Erythroblast (primary cell): ENCODE results near the gene GLIS2.
A peak's percentile ranks its signal among the peaks of the same experiment; 100 is the strongest.

ENCODE experiments used
- DNase-seq, 2 experiments: peaks; one replicate each; lab custom pipeline; 2025; lab: John Stamatoyannopoulos, UW
- GATA1 ChIP-seq: IDR thresholded peaks from 2 replicates; pipeline ENCODE4 v1.6.1; 2011; ENCODE audit warnings: low read depth, mild to moderate bottlenecking, control low read depth, low read length, moderate library complexity
- POLR2A ChIP-seq: IDR thresholded peaks from 2 replicates; pipeline ENCODE4 v1.6.1; 2011; ENCODE audit warnings: mild to moderate bottlenecking, low read length

GLIS2 gene

DNA sequence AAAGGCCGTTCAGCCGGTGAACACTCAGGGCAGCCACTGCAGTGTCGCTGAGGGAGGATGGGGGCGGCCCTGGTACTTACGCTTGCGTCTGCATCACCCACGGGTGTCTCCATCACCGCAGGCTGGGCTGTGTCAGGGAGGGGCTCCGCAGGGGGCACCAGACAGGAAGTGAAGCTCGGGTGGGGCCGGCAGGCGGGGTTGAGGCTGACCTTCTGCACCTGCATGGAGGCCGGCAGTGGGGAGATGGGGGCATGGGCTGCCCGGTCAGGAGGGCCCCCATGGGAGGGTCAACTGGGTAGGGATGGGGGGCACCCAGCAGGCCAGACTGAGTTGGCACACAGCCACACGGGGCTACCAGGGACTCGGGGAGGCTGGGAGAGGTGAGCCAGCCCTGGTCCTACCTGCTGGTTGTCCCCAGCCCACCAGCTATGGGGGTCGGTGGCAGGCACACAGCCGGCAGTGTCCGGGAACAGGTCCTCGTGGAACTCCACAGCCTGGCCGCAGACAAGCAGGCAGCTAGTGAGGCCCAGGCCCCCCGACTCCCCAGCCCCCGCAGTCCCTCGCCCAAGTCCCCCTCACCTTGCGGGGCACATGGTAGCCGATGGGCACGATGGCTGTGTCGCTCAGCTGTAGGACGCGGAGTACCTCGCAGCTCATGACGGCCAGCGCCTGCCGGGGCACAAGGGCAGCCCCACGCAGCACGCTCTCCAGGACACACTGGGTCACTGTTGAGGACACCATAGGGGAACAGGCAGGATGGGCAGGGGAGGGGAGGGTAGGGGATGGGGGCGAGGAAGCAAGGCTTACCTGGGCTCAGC is 48.5 kb downstream of the GLIS2 start:
- no peak for DNase-seq
- no peak for TF ChIP-seq GATA1
- no peak for TF ChIP-seq POLR2A

GRCh38 chr16:4365014-4365406 is 49.1 kb downstream of the GLIS2 start:
- DNase-seq = no peak
- no peak for TF ChIP-seq POLR2A
- no peak for TF ChIP-seq GATA1

DNA sequence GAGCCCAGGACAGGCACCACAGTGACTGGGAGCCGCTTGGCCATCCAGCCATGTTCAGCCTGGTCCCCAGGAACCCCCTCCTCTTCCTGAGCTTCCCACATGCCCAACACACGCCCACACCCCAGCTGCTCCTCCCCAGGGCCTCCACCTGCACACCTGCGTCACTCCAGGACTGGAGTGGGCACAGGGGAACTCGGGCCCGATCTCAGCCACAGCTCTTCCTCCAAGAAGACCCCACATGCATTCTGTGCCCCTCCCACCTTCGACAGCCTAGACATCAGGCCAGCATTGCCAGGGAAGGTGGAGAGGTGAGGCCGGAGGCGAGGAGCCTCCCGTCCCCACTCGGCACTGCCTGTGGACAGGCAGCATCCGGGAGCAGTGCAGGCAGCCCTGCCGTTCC is 49.7 kb downstream of the GLIS2 start:
- no peak for DNase-seq
- TF ChIP-seq POLR2A (no peak), GATA1 (no peak)

DNA sequence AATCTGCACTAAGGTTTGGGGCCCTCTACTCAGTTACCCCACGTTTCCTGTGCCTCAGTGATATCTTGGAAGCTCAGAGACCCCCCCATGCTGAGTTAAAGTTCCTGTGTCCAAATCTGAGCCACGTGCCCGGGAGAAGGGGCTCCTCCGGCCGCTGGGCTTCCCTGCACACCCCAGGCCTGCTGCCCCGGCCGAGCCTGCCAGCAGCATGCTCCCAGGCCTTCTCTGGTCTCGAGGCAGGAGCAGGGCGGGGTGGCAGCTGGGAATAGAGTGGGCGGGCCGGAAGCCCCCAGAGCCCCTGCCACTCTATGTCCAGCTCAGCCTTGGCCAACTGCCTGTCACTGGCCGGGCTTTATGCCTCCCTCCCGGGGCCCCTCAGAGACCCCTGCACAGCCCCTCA is 50.1 kb downstream of the GLIS2 start:
- DNase-seq = no peak
- TF ChIP-seq POLR2A (no peak), GATA1 (no peak)

GRCh38 chr16:4367393-4367856 is 51.6 kb downstream of the GLIS2 start:
- no peak for DNase-seq
- TF ChIP-seq GATA1 = no peak
- TF ChIP-seq POLR2A = no peak

GRCh38 chr16:4369007-4369733 is 53.3 kb downstream of the GLIS2 start:
- TF ChIP-seq POLR2A (no peak), GATA1 (no peak)
- DNase-seq = no peak

DNA sequence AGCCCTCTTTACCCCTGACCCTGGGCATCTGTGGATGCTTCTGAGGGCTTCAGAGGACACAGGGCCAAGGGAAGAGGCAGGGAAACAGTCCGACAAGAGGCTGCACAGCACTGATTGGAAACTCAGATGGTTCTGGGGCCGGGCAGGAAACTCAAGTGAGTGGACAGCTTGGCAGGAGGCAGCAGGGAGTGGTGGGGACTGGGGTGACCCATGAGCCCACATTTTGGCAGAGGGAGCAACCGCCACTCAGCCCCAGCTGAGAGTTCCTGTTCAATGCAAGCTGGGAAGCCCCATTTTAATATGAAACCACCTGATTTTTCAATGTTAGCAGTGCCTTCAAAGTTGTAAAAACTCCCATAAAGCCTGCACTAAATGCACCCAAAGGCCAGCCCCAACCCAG is 54.3 kb downstream of the GLIS2 start:
- DNase-seq = no peak
- TF ChIP-seq POLR2A (no peak), GATA1 (no peak)

- DNase-seq = peak in 1 of 2 experiments; percentile 25
- no peak for TF ChIP-seq GATA1
- TF ChIP-seq POLR2A = no peak
These were observed 54.9 kb downstream of the GLIS2 start for GRCh38 chr16:4370570-4371356.

- TF ChIP-seq GATA1 = no peak
- TF ChIP-seq POLR2A = peak; percentile 53
- peak; percentile 71 to 79 for DNase-seq
These were observed 55.6 kb downstream of the GLIS2 start, which contains the start of gene VASN for GRCh38 chr16:4371357-4372000. Gene VASN, plus strand, starts transcription at chr16:4371848. Its CDS starts 9,030 bp downstream, at chr16:4380878.

GRCh38 chr16:4372001-4372577 is 56.2 kb downstream of the GLIS2 start:
- DNase-seq = peak; percentile 49 to 53
- no peak for TF ChIP-seq GATA1
- peak; percentile 16 for TF ChIP-seq POLR2A

GRCh38 chr16:4372578-4373355 is 56.9 kb downstream of the GLIS2 start:
- TF ChIP-seq POLR2A = no peak
- TF ChIP-seq GATA1 = no peak
- DNase-seq = no peak

GRCh38 chr16:4373356-4373908 is 57.6 kb downstream of the GLIS2 start:
- no peak for TF ChIP-seq POLR2A
- TF ChIP-seq GATA1 = no peak

More at GRCh38 chr16:4373356-4373908, 57.6 kb downstream of the GLIS2 start:
- peak in 1 of 2 experiments; percentile 36 for DNase-seq
